GM18507 (cell line): Measurements from ENCODE around the gene COMTD1.
"Not testable (repeated sequence)": the region's sequence is repeated elsewhere in the genome, so short reads cannot be mapped to it uniquely, and the experiment has no call there.

Source experiments
- DNase-seq: peaks from one replicate; pipeline ENCODE4 v3.0.0; 2011; ENCODE audit warnings: low read depth; ENCODE audit not compliant: insufficient read length; ENCODE audit errors: extremely low spot score
- FAIRE-seq: peaks from 2 replicates; lab custom pipeline; 2011; peaks lifted over from hg19 to GRCh38; lab: Jason Lieb, UNC

The COMTD1 gene

DNA sequence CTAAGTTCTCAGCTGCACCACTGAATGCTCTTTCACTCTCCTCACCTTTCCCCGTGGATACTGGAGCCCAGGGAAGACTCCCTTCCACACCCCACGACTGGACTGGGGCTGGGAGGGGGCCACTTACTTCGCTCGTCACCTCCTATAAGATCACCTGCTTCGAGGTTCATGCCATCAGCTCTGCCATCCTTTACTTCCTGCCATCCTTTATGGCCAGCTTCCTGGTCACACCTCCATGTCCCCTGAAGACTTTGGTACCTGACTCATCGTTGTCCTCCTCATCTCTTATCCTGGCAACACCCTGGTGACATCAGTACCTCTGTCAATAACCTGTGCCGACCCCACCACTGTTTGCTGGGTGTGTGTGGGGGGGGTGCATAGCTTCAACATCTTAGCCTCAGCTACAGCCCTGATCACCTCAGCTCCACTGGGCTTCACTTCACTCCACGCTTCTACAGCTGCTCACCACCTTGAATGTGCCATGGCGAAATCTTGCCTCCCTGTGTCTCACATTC lies 33.9 kb downstream of the COMTD1 start:
- DNase-seq (no peak), FAIRE-seq (no peak)

DNA sequence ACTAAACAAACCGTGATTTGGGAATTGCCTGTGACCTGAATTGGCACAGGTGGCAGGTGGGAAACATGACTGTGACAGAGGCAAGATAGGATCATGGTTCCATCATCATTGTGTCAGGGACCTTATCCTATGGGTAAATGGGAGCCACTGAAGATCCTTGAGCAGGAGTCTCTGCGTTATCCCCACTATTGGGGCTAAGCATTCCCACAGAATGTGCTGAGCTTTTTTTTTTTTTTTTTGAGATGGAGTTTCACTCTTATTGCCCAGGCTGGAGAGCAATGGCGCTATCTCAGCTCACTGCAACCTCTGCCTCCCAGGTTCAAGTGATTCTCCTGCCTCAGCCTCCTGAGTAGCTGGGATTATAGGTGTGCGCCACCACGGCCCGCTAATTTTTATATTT lies 35.8 kb downstream of the COMTD1 start:
- FAIRE-seq, DNase-seq: not testable (repeated sequence)

DNA sequence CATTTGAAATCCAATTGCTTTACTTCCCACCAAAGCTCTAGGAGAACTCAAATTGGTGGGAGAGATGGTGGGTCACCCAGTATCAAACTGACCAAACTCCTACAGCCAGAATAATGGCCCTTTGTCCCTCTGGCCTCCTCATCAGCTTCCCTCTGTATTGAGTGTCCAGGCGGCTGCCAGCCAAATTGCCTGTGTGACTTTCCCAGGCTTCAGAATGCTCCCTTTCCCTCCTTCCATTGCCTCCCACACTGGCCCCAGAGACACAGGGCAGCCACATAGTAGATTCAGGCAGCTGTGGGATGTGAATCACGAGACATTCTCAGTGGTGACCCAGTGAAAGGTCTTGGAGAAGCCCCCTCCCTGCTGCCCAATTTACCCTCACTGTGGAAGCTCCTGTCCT lies 37.9 kb downstream of the COMTD1 start:
- no peak for FAIRE-seq
- DNase-seq = no peak

DNA sequence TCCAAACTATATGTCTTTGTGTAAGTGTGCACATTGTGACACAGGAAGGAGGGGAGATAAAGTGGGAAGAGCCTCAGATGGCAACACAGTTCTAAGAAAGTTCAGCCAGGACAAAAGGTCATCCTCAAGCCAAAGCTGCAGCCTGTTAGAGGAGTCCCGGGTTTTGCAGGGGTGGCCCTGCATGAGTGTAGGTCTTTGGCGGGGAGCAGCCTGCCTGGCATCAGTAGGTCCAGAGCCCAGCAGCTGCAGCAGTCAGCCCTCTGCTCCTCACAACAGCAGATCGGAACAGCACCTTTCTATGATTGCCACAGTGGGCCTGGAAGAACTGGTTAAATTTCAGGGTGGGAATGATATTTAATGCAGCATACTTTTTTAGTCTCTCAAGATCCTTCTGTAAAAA lies 38.7 kb downstream of the COMTD1 start:
- FAIRE-seq (no peak), DNase-seq (no peak)

DNA sequence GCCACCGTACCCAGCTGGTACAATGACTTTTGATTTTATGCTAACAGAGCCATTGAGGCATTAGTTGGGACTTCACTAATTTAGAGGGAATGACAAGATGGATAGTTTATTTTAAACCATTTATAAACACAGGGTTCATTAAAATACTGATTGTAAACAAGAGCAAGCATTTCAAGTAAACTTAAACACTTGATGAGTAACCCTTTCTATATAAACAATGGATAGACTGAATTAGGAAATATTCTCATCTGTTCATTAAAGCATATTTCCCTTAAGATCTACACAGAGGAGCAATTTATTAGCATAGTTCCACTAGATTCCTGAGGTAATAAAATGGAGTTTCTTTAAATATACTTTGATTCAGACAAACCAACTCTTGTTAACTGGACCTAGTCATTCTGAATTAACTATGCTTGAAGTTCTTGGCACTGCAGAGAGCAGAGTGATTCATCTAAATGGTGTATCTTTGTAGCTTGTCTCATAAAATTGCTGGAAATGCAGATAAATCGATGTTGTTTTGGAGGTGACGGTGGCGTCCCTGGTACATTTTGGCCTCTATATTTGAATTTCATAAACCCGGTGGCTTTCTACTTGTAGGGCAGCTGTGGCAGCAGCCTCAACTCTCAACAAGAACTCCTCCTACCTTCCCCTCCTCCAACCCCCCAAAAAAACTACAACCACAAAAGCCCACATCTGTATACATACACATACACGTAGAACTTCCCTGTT lies 40.6 kb downstream of the COMTD1 start:
- FAIRE-seq = no peak
- no peak for DNase-seq

DNA sequence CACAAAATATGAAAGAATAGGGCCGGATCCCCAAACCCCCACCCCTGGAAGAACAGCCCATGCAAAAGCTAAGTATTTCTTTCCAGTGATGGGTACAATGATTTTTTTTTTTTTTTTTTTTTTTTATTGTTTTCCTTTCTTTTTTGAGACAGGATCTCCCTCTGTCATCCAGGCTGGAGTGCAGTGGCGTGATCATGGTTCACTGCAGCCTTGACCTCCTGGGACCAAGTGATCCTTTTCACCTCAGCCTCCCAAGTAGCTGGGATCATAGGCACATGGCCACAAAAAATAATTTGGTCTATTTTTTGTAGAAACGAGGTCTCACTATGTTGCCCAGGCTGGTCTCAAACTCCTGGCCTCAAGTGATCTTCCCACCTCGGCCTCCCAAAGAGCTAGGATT lies 41.1 kb downstream of the COMTD1 start:
- FAIRE-seq, DNase-seq: not testable (repeated sequence)

DNA sequence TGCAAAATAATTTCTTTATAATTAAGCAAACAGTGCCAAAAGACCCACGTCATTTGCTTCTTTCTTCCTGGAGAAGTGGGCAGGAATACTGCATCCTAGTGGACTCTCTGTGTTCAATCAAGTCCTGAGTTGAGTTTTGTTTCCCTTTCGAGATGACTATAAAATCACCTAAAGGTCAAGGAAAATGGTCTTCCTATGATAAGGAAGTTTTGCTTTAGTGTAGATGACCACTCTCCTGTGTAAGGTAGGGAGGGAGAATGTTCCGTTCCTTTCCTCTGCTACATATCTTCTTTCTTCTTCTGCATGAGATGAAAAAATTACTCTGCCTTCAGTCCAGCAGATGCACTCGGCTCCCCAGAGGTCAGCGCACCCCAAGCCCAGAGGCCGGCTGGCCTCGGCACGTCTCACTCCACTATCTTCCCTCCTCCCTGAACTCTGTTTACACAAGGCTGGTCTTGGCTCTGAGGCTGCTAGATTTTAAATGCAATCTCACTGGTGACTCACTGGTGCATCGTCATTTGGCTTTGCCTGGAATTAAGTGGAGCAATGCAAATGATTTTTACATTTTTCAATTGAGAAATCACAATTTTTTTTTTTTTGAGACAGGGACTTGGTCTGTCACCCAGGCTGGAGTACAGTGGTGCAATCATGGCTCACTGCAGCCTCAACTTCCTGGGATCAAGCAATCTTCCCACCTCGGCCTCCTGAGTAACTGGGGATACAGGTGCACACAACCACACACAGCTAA lies 43.8 kb downstream of the COMTD1 start:
- no peak for FAIRE-seq
- no peak for DNase-seq

DNA sequence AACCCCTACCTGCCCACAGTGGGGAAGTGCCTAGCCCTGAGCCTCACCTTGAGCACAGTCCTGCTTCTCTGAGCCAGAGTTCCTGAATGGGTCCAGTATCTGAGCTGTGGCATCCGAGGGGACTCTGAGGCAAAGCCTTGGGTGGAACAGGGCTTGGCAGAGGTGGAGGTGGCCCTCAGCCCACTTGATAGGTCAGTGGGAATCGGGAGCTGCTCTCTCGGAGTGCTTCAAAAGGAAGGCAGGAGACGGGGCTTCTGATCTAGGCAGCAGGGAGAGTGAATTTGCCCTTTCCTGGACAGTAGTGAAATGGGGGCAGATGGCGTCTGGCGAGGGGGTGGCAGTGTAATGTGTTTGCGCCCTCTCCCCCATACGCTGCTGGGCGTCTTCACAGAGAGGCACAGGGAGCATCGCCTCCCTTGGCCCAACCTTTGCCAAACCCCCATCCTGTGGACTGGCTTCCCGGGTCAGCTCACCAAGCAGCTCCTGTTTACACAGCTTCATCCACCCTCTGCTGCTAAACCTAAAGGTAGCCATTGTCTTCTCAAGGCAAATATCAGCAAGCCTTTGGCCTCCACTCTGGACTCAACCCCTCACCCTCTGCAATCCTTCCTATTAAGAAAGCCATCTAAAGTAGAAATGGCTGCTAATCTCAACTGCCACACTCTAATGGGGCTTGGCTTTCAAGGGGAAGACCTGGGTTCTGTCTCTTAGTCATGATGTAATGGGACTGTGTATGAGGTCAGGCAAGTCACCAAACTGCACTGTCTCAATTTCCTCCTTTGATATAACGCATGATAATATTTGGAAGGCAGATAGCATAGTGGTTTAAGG lies 46.3 kb downstream of the COMTD1 start:
- no peak for FAIRE-seq

DNA sequence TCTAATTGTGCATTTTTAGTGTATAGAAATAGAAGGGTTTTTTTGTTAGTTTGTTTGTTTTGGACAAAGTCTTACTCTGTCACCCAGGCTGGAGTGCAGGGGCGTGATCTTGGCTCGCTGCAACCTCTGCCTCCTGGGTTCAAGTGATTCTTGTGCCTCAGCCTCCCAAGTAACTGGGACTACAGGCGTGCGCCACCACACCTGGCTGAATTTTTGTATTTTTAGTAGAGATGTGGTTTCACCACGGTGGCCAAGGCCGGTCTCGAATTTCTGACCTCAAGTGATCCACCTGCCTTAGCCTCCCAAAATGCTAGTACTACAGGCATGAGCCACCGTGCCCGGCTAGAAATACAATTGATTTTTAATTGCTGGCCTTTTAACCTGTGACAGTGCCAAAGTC lies 47.2 kb downstream of the COMTD1 start:
- FAIRE-seq = not testable (repeated sequence)

More for the DNA sequence above, 46.3 kb downstream of the COMTD1 start:
- DNase-seq = no peak

DNA sequence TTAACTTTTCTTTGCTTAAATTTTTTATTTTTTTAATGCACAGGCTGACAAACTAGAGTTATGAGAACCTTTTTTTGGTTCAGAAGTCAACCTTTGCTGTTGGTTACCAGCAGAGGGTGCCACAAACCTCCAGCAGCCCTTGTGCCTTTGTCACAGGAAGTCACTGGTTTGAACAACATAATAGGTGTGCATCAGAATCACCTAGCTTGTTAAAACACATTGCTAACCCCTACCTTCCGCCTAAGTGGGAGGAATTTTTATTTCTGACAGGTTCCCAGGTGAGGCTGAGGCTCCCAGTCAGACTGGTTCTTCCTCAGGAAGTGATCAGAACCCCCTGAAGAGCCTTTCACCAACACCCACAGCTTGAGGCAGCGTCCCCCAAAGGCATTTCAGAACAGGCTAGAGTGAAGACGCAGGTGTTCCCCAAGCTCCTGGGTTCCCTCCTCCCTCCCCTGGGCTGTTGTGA lies 47.8 kb downstream of the COMTD1 start:
- FAIRE-seq (peak; percentile 72), DNase-seq (peak; percentile 43)

More for the DNA sequence above, 47.2 kb downstream of the COMTD1 start:
- not testable (repeated sequence) for DNase-seq

DNA sequence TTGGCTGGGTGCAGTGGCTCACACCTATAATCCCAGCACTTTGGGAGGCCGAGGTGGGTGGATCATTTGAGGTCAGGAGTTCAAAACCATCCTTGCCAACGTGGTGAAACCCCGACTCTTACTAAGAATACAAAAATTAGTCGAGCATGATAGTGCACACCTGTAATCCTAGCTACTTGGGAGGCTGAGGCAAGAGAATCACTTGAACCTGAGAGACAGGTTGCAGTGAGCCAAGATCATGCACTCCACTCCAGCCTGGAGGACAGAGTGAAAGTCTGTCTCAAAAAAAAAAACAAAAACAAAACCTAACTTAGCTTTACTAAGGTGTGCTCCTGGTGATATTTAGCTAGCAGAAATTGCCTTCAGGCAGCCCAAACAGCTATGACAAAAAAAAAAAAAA lies 49.4 kb downstream of the COMTD1 start:
- DNase-seq (no peak), FAIRE-seq (no peak)
